Heart left ventricle (tissue), 13 donors: ENCODE results near the gene NALF2.

Experiments used
- POLR2A ChIP-seq, 2 donors: fragments of 450-650 bp; IDR thresholded peaks; one replicate each; pipeline ENCODE4 v1.6.1; 2017; ENCODE audit warnings: antibody characterized with exemption in 2 of 2, mild to moderate bottlenecking in 2 of 2, moderate library complexity in 2 of 2
- TF ChIP-seq, protein P1 (sequence below), 12 donors: fragments of 200-600 bp; sonication (generic) in 4 of 12; IDR thresholded peaks; one replicate each; pipeline versions ENCODE4 v1.5.0 to v1.8.0; 2018 to 2022; ENCODE audit warnings: antibody characterized with exemption in 12 of 12, mild to moderate bottlenecking in 5 of 12
- donor health status: ischemic (EF 13 %, LVEDD 7.1; RV severe dilation, severe dysfunction).
- donor health status: DM: no; HTN: yes; CAD: no.
- donor health status: DM: no; HTN: no; CAD: no.
- donor health status: ischemic (EF 25% LVEDD 6.9; RV normal size, moderate dysfunction).
- donor health status: ischemic (EF 25% LVEDD 5.7; RV mildly dilated, moderate dysfunction).
- donor health status: ischemic (EF 35%, LVEDD 5.7; RV mildly dilated, moderate dysfunction).
- donor health status: nonischemic (EF 11% LVEDD 7.7; RV severe dilation, severe dysfunction).
- donor health status: DM: yes; HTN: yes; CAD: no.
- donor health status: PGD.
- donor health status: ischemic (EF 29% LVEDD 5.4; RV normal size, mild dysfunction).
- donor health status: nonischemic (EF 23%, LVEDD 6.1; RV moderate dilation, normal function).

DNA sequence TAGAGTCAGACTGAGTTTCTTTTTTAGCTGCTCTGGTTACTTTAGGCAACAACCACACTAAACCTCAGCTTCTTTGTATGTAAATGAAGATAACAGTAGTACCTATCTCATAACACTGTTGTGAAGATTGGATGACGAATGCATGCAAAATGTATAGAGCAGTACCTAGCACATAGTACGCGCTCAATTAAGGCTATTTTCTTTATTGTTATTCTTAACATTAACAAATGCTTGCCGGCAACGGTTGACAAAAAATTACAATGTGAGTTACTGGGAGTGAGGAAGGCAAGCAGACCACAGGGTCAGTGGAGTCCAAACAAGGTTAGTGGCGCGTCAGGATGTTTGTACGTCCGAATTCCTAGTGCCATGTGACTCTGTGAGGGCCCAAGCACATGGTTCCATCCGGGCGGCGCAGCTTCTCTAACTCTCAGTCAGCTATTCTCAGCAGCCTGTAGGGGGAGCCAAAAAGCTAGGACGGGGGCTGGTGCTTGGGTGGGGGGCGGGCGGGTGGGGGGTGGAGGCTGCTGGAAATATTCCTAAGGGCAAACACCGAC lies 821 bp upstream of the NALF2 start:
- TF ChIP-seq, protein P1, sequence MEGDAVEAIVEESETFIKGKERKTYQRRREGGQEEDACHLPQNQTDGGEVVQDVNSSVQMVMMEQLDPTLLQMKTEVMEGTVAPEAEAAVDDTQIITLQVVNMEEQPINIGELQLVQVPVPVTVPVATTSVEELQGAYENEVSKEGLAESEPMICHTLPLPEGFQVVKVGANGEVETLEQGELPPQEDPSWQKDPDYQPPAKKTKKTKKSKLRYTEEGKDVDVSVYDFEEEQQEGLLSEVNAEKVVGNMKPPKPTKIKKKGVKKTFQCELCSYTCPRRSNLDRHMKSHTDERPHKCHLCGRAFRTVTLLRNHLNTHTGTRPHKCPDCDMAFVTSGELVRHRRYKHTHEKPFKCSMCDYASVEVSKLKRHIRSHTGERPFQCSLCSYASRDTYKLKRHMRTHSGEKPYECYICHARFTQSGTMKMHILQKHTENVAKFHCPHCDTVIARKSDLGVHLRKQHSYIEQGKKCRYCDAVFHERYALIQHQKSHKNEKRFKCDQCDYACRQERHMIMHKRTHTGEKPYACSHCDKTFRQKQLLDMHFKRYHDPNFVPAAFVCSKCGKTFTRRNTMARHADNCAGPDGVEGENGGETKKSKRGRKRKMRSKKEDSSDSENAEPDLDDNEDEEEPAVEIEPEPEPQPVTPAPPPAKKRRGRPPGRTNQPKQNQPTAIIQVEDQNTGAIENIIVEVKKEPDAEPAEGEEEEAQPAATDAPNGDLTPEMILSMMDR (IDR thresholded peaks at IDR 0.05), result peak in 7 of 12 donors; percentile 22 to 41 (median 27)
- TF ChIP-seq POLR2A (IDR thresholded peaks at IDR 0.05), result no peak
